Heart left ventricle (tissue), 16 donors: ENCODE measurements around the gene CHIC2. TPM values are rescaled to one million over a fixed set of nuclear protein-coding genes. Genes with fewer than 3 reads are reported as not detected.

Source experiments
- ATAC-seq, 4 donors: fragments of 200-7000 bp; cut with Tn5 transposase; one replicate each; pipeline ENCODE4 v1.9.1; 2020 to 2022; ENCODE audit warnings: moderate library complexity in 4 of 4, mild to moderate bottlenecking in 3 of 4, moderate number of reproducible peaks in 1 of 4
- DNase-seq, 5 donors: peaks; one replicate each; pipeline ENCODE4 v3.0.0-alpha.2; 2020
- H3K27ac ChIP-seq, 12 donors: fragments of 200-600 bp; sonication (generic) in 4 of 12; one replicate each; pipeline versions ENCODE4 v1.5.0 to v1.8.0; 2016 to 2022; ENCODE audit warnings: mild to moderate bottlenecking in 2 of 12
- H3K27me3 ChIP-seq, 9 donors: fragments of 200-600 bp; sonication (generic) in 2 of 9; one replicate each; pipeline versions ENCODE4 v1.5.1 to v1.8.0; 2016 to 2022; ENCODE audit warnings: mild to moderate bottlenecking in 3 of 9
- H3K36me3 ChIP-seq, 9 donors: fragments of 200-600 bp; sonication (generic) in 2 of 9; one replicate each; pipeline versions ENCODE4 v1.5.0 to v1.8.0; 2018 to 2022; ENCODE audit warnings: mild to moderate bottlenecking in 2 of 9
- H3K4me1 ChIP-seq, 12 donors: fragments of 200-600 bp; sonication (generic) in 4 of 12; one replicate each; pipeline versions ENCODE4 v1.5.0 to v1.8.0; 2016 to 2022; ENCODE audit warnings: mild to moderate bottlenecking in 3 of 12
- H3K4me3 ChIP-seq, 12 donors: fragments of 200-600 bp; sonication (generic) in 4 of 12; one replicate each; pipeline versions ENCODE4 v1.5.0 to v1.8.0; 2017 to 2022; ENCODE audit warnings: mild to moderate bottlenecking in 9 of 12, moderate library complexity in 4 of 12
- H3K9me3 ChIP-seq, 12 donors: fragments of 200-600 bp; sonication (generic) in 4 of 12; one replicate each; pipeline versions ENCODE4 v1.5.0 to v1.8.0; 2016 to 2022; ENCODE audit warnings: mild to moderate bottlenecking in 1 of 12
- POLR2A ChIP-seq, 2 donors: fragments of 450-650 bp; IDR thresholded peaks; one replicate each; pipeline ENCODE4 v1.6.1; 2017; ENCODE audit warnings: antibody characterized with exemption in 2 of 2, mild to moderate bottlenecking in 2 of 2, moderate library complexity in 2 of 2
- WGBS, 4 donors: extraction: QIAGEN DNeasy Blood & Tissue Kit in 2 of 4; methylation state at CpG; one replicate each; pipeline versions ENCODE4 v1.1.5 to v1.1.7; 2013 to 2018; 5-methylcytosine and 5-hydroxymethylcytosine counted together
- intact Hi-C, 10 donors: fragments of 100-400 bp; cut with DNase I; formaldehyde crosslinking; loops; one replicate each; pipeline versions ENCODE4 v1.11.1 to v1.14.2; 2022
- polyA plus RNA-seq, 2 donors: library from polyadenylated mRNA; stranded (reverse); fragments of 200-250 nt; gene quantifications; one replicate each; pipeline ENCODE4 v1.2.3, GENCODE V29; 2013
- total RNA-seq, 9 donors: library from RNA; depleted of rRNA in 2 of 9; stranded (reverse); fragments of >200 nt in 2 of 9; fragmentation: NEBNext Ultra II Directional in 3 of 9; extraction: Animal tissue kit (Norgen Biotek cat#: 25700) in 3 of 9; gene quantifications; one replicate each; pipeline versions ENCODE4 v1.1.0 to v1.2.4, GENCODE V29; 2016 to 2023
- TF ChIP-seq, protein P1 (sequence below), 12 donors: fragments of 200-600 bp; sonication (generic) in 4 of 12; IDR thresholded peaks; one replicate each; pipeline versions ENCODE4 v1.5.0 to v1.8.0; 2018 to 2022; ENCODE audit warnings: antibody characterized with exemption in 12 of 12, mild to moderate bottlenecking in 5 of 12
- donor health status: ischemic (EF 13 %, LVEDD 7.1; RV severe dilation, severe dysfunction).
- donor health status: healthy with polysubstance abuse.
- donor health status: DM: no; HTN: yes; CAD: no.
- donor health status: DM: no; HTN: no; CAD: no.
- donor health status: ischemic (EF 25% LVEDD 6.9; RV normal size, moderate dysfunction).
- donor health status: ischemic (EF 25% LVEDD 5.7; RV mildly dilated, moderate dysfunction).
- donor health status: healthy.
- donor health status: DM: yes; HTN: yes; CAD: no.
- donor health status: ischemic (EF 35%, LVEDD 5.7; RV mildly dilated, moderate dysfunction).
- donor health status: nonischemic (EF 11% LVEDD 7.7; RV severe dilation, severe dysfunction).
- donor health status: DM: yes; HTN: yes; CAD: no.
- donor health status: PGD.
- donor health status: ischemic (EF 29% LVEDD 5.4; RV normal size, mild dysfunction).
- donor health status: nonischemic (EF 23%, LVEDD 6.1; RV moderate dilation, normal function).

Gene CHIC2
- total and polyA plus RNA-seq, 11 donors, result 5.5 to 17.8 (median 11.2) TPM

DNA sequence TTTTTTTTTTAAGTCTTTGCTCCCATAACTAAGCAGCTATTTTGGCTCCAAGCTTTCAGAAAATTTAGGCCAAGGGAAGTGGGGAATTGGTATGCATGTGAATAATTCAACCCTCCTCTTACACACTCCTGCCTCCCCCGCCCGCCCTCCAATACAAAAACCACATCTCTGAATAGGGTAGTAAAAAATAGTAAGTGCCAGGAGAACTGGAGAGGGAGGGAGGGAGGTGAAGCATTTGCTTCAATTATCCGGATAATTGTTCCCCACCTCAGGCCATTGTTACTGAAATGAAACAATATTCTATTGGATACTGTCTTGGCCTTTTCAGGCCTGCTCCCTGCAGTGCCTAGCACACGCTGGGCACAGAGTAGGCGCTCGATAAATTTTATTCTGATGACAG, 30.0 kb upstream of the CHIC2 start:
- Histone ChIP-seq H3K27ac (no peak overlapping the region), H3K4me1 (peaks cover 0 to 28% (median 11%) of the 10 kb centered on the region in 12 donors), H3K36me3 (no peaks in the 10 kb centered on the region), H3K9me3 (no peaks in the 10 kb centered on the region), H3K4me3 (no peak overlapping the region), H3K27me3 (peaks cover 39 to 87% (median 74%) of the 10 kb centered on the region in 9 donors)
- TF ChIP-seq POLR2A (IDR thresholded peaks at IDR 0.05), result no peak
- TF ChIP-seq, protein P1, sequence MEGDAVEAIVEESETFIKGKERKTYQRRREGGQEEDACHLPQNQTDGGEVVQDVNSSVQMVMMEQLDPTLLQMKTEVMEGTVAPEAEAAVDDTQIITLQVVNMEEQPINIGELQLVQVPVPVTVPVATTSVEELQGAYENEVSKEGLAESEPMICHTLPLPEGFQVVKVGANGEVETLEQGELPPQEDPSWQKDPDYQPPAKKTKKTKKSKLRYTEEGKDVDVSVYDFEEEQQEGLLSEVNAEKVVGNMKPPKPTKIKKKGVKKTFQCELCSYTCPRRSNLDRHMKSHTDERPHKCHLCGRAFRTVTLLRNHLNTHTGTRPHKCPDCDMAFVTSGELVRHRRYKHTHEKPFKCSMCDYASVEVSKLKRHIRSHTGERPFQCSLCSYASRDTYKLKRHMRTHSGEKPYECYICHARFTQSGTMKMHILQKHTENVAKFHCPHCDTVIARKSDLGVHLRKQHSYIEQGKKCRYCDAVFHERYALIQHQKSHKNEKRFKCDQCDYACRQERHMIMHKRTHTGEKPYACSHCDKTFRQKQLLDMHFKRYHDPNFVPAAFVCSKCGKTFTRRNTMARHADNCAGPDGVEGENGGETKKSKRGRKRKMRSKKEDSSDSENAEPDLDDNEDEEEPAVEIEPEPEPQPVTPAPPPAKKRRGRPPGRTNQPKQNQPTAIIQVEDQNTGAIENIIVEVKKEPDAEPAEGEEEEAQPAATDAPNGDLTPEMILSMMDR (IDR thresholded peaks at IDR 0.05), result no peak
- WGBS, 4 donors, result 65 to 73% (median 72%) methylated on average over 6 of the region's 6 CpGs
- intact Hi-C loops, result no loop called here
- DNase-seq, result no peak
- no peak for ATAC-seq

DNA sequence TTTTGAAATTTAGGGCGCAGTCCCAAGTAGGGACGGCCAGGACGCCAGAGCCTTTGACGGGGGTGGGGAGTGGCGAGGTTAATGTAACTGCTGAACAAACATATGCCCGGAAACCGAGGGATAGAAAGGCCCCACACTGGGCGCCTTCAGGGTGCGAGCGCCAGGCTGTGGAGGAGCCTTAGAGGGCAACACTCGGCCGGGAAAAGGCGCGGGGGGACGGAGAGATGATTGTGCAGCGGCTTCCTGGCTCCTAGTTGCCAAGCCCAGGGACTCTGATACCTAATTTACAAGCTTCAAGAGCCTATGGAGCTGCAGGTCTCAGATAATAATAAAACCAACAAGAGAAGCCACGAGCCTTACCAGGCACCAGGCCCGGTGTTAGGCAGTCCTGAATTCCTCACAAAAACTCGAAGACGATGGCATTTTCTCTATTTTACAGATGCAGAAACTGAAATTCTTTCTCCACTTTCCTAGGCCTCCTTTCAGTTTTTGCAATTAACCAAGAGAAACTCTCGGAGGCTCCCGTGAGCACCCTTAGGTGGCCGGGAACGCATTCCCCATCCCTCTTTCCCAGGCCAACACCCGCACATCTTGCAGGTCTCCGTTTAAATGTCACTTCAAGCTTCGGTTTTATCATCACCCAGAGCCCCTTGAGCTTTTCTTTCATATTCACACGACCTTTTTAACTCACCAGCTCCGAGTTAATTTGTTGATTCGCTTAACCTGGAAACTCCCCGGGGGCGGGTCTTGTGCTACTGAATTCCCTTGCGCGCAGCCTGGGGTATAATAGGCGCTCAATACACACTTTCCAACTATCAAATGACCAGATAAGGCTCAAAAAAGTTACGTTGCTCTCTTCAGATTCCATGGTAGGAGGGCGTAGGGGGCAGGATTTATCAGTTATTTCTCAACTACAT, 29.2 kb upstream of the CHIC2 start:
- no peak for DNase-seq
- H3K27me3 ChIP-seq, result peaks cover 31 to 78% (median 66%) of the 10 kb centered on the region in 9 donors

DNA sequence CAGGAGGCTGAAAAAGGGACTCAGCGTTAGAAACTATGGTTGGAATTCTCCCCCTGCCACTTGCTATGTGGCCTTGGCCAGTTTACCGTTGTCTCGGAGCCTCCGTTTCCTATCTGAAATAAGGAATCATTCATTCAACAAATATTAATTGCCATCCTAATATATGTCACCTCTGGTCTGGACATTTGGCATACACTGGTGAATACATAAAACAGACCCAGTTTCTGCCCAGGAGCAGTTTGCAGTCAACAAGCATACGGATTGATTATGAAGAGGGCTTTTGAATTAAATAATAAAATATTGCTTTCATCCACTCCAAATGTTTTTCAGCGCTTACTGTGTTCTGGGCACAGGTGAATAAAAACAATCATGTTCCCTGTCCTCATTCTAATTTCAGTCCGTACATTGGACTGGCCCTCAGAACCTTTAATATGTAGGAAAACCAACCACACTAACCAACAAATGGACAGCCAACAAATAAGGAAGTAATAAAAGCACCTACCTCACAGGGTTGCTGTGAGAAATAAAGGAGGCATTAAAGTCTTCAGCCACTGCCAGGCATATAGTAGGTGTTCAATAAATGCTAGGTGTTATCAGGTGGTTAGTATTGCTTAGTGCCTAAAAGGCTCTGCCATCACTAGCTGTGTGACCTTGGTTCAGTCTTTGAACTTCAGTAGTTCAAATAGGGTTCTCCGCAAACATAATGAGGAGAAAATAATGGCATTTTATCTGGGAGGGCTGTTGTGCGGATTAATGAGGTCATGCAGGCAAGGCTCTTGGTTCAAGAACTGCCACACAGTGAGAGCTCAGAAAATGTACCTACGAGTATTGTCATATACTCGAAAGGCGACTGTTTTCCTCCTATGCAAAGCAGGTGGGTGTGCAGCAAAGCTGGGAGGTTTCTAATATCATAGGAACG, 28.3 kb upstream of the CHIC2 start:
- TF ChIP-seq, protein P1 (IDR thresholded peaks at IDR 0.05), result no peak
- TF ChIP-seq POLR2A (IDR thresholded peaks at IDR 0.05), result no peak
- H3K27me3 ChIP-seq, result peaks cover 30 to 69% (median 57%) of the 10 kb centered on the region in 9 donors
- no peaks in the 10 kb centered on the region for H3K36me3 ChIP-seq
- H3K4me1 ChIP-seq, result peaks cover 0 to 24% (median 9%) of the 10 kb centered on the region in 12 donors
- ATAC-seq (no peak), DNase-seq (no peak)
- intact Hi-C loops, result no loop called here
- H3K27ac ChIP-seq, result no peak overlapping the region
- 20 to 33% (median 24%) methylated on average over 13 of the region's 13 CpGs for WGBS, 4 donors
- no peaks in the 10 kb centered on the region for H3K9me3 ChIP-seq
- H3K4me3 ChIP-seq, result peak overlapping the region in 11 of 12 donors; percentile 25 to 62 (median 51)

More for the DNA sequence above, 29.2 kb upstream of the CHIC2 start:
- intact Hi-C loops, result no loop called here
- no peaks in the 10 kb centered on the region for H3K9me3 ChIP-seq
- WGBS, 4 donors, result 17 to 40% (median 28%) methylated on average over 37 of the region's 37 CpGs
- peaks cover 0 to 24% (median 9%) of the 10 kb centered on the region in 12 donors for H3K4me1 ChIP-seq
- no peak for ATAC-seq
- no peak overlapping the region for H3K4me3 ChIP-seq
- no peaks in the 10 kb centered on the region for H3K36me3 ChIP-seq
- H3K27ac ChIP-seq, result no peak overlapping the region
- TF ChIP-seq, protein P1 (IDR thresholded peaks at IDR 0.05), result no peak
- TF ChIP-seq POLR2A (IDR thresholded peaks at IDR 0.05), result no peak
